ENCODE data around the gene KCTD15.

KCTD15 gene

DNA sequence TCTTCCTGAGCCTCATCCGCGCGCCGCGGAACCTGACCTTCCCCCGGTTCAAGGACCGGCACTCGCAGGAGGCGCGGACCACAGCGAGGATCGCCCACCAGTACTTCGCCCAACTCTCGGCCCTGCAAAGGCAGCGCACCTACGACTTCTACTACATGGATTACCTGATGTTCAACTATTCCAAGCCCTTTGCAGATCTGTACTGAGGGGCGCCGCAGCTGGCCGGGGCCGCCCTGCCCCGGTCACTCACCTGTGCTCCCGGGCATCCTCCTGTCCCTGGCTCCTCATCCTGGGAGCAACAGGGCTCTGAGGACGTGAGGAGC lies 23.9 kb upstream of the KCTD15 start:
- TF ChIP-seq NFIC (IDR thresholded peaks at IDR 0.05) (no peak), RAD21 (IDR thresholded peaks at IDR 0.05; ENCODE audit: low read depth) (no peak), TCF12 (IDR thresholded peaks at IDR 0.05; ENCODE audit: low read depth) (no peak), TEAD4 (IDR thresholded peaks at IDR 0.05) (no peak), EGR1 (IDR thresholded peaks at IDR 0.05) (no peak), REST (IDR thresholded peaks at IDR 0.05; ENCODE audit: low read depth) (no peak), YY1 (IDR thresholded peaks at IDR 0.05; ENCODE audit: low read depth) (no peak)
- TF ChIP-seq, protein P1, sequence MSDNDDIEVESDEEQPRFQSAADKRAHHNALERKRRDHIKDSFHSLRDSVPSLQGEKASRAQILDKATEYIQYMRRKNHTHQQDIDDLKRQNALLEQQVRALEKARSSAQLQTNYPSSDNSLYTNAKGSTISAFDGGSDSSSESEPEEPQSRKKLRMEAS (IDR thresholded peaks at IDR 0.05), result no peak

DNA sequence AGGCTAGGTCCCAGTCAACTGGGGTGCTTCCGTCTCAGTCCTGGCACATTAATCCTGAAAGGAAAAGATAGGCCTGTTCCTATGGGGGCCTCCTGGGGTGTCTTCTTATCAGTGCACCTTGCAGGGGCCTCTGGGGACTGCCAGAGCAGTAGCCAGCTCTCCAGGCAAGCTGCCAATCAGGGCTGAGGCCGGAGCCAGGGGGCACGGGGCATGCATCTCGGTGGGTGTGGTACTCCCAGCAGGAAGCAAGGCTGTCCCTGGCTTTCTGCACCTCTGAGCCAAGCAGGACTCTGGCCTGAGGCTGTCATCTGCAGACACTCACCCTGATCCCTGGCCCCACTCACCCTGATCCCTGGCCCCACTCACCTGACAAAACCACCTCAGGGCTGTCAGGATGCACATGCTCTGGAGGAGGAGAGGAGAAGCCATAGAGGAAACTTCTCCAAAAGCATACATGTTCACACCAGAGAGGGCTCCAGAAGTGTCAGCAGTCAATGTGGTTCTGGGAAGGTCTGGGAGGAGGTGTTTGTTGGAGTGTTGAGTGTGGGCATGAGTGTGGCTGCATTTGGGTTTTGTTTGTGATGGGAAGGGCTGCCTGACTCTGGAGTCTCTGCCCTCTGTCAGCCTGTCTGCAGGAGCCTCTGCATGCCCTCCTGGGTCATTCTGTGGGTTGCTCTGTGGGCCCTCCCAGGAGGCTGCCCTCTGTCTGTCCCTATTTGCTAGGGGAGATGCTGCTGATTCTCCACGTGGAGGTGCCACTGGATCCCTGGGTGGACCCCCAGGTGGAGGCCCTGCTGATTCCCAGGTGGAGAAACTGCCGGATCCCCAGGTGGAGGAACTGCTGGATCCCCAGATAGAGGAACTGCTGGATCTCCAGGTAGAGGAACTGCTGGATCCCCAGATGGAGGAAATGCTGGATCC lies 22.7 kb upstream of the KCTD15 start:
- TF ChIP-seq NFIC (IDR thresholded peaks at IDR 0.05) (no peak), TCF12 (IDR thresholded peaks at IDR 0.05; ENCODE audit: low read depth) (no peak), CREB1 (IDR thresholded peaks at IDR 0.05; ENCODE audit: low read depth) (no peak), EGR1 (IDR thresholded peaks at IDR 0.05) (no peak), ZBTB7A (IDR thresholded peaks at IDR 0.05; ENCODE audit: low read depth) (no peak), YY1 (IDR thresholded peaks at IDR 0.05; ENCODE audit: low read depth) (no peak), TEAD4 (IDR thresholded peaks at IDR 0.05) (no peak), EP300 (IDR thresholded peaks at IDR 0.05; ENCODE audit: borderline replicate concordance) (no peak), REST (IDR thresholded peaks at IDR 0.05; ENCODE audit: low read depth) (no peak), FOXM1 (IDR thresholded peaks at IDR 0.05; ENCODE audit: borderline replicate concordance, low read depth) (no peak), USF1 (IDR thresholded peaks at IDR 0.05) (no peak), RAD21 (IDR thresholded peaks at IDR 0.05; ENCODE audit: low read depth) (no peak), TAF1 (IDR thresholded peaks at IDR 0.05; ENCODE audit: low read depth) (no peak), CEBPB (IDR thresholded peaks at IDR 0.05) (no peak)
- TF ChIP-seq, protein P1 (IDR thresholded peaks at IDR 0.05), result no peak

DNA sequence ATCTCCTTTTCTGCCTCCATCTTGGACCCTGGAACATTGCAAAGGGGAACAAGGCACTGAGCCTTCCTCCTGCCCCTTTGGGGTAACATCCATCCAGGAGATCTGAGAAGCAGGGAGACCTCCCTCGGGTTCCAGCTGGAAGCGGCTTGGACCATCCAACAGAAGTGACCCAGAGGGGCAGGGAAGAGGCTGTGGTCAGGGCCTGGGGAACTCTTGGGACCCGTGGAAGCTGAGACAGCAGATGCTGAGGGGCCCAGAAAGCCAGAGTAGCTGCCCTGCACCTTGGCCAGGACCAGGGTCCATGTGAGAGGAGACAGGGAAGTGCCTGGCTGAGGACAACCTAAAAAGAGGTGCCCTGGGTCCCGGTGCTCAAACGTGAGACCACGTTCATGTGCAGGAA lies 21.9 kb upstream of the KCTD15 start:
- no peak for TF ChIP-seq CREB1 (IDR thresholded peaks at IDR 0.05; ENCODE audit: low read depth)
- TF ChIP-seq USF1 (IDR thresholded peaks at IDR 0.05), result no peak
- no peak for TF ChIP-seq CEBPB (IDR thresholded peaks at IDR 0.05)
- TF ChIP-seq EP300 (IDR thresholded peaks at IDR 0.05; ENCODE audit: borderline replicate concordance), result no peak
- no peak for TF ChIP-seq ZBTB7A (IDR thresholded peaks at IDR 0.05; ENCODE audit: low read depth)
- TF ChIP-seq, protein P1 (IDR thresholded peaks at IDR 0.05), result no peak
- no peak for TF ChIP-seq YY1 (IDR thresholded peaks at IDR 0.05; ENCODE audit: low read depth)
- TF ChIP-seq TCF12 (IDR thresholded peaks at IDR 0.05; ENCODE audit: low read depth), result no peak
- no peak for TF ChIP-seq NFIC (IDR thresholded peaks at IDR 0.05)
- TF ChIP-seq TAF1 (IDR thresholded peaks at IDR 0.05; ENCODE audit: low read depth), result no peak
- no peak for TF ChIP-seq TEAD4 (IDR thresholded peaks at IDR 0.05)
- no peak for TF ChIP-seq FOXM1 (IDR thresholded peaks at IDR 0.05; ENCODE audit: borderline replicate concordance, low read depth)
- TF ChIP-seq REST (IDR thresholded peaks at IDR 0.05; ENCODE audit: low read depth), result no peak
- TF ChIP-seq EGR1 (IDR thresholded peaks at IDR 0.05), result no peak
- no peak for TF ChIP-seq RAD21 (IDR thresholded peaks at IDR 0.05; ENCODE audit: low read depth)
